GM18499 (cell line): ENCODE results near the gene JAG1.

Source experiments
- ATAC-seq: cut with Tn5 transposase; IDR thresholded peaks from one replicate; pipeline ENCODE4 v1.9.1; 2021; ENCODE audit warnings: moderate number of reproducible peaks; ENCODE audit not compliant: insufficient read depth, unreplicated experiment

JAG1 gene

GRCh38 chr20:10670501-10671220 is 3.1 kb downstream of the JAG1 start:
- peak; percentile 27 for ATAC-seq

GRCh38 chr20:10669843-10670446 is 3.9 kb downstream of the JAG1 start:
- no peak for ATAC-seq

GRCh38 chr20:10668677-10669368 is 5.0 kb downstream of the JAG1 start:
- ATAC-seq = no peak

GRCh38 chr20:10667560-10668167 is 6.1 kb downstream of the JAG1 start:
- no peak for ATAC-seq

- no peak for ATAC-seq
Measured at GRCh38 chr20:10667077-10667401, 6.8 kb downstream of the JAG1 start.

GRCh38 chr20:10666221-10667076 is 7.3 kb downstream of the JAG1 start:
- ATAC-seq = no peak

- no peak for ATAC-seq
Measured at GRCh38 chr20:10665791-10666190, 8.0 kb downstream of the JAG1 start.

GRCh38 chr20:10665027-10665561 is 8.7 kb downstream of the JAG1 start:
- ATAC-seq = no peak

- no peak for ATAC-seq
Measured at GRCh38 chr20:10663756-10664155, 10.0 kb downstream of the JAG1 start.

- no peak for ATAC-seq
Measured at GRCh38 chr20:10662661-10663458, 10.9 kb downstream of the JAG1 start.

GRCh38 chr20:10662151-10662550 is 11.6 kb downstream of the JAG1 start:
- ATAC-seq = no peak

GRCh38 chr20:10661261-10661660 is 12.5 kb downstream of the JAG1 start:
- ATAC-seq = no peak

GRCh38 chr20:10660661-10661060 is 13.1 kb downstream of the JAG1 start:
- no peak for ATAC-seq

GRCh38 chr20:10659651-10660601 is 13.9 kb downstream of the JAG1 start:
- ATAC-seq = no peak

- no peak for ATAC-seq
Measured at GRCh38 chr20:10658876-10659632, 14.7 kb downstream of the JAG1 start.

GRCh38 chr20:10658051-10658823 is 15.6 kb downstream of the JAG1 start:
- no peak for ATAC-seq

- ATAC-seq = no peak
Measured at GRCh38 chr20:10657453-10657852, 16.3 kb downstream of the JAG1 start.
